ENCODE results near the gene HES1. TPM values are rescaled to one million over a fixed set of nuclear protein-coding genes. Genes with fewer than 3 reads are reported as not detected.

The HES1 gene
- 1 to 10 TPM; 5.3 to 6.8 TPM for total RNA-seq
- polyA plus RNA-seq, result 10 to 100 TPM; 11.2 to 12.5 TPM

- peak within 1 kb of the TSS; percentile 81 to 97 for H3K27ac ChIP-seq (ENCODE audit: low read depth in 1 of 2, low read length in 2 of 2)
- H3K9me3 ChIP-seq (ENCODE audit: control insufficient read depth in 4 of 4, low read length in 3 of 4), result no peaks in the 10 kb centered on the region
- TF ChIP-seq SP1 (IDR thresholded peaks at IDR 0.05), result peak; percentile 96
- TF ChIP-seq CTCF (IDR thresholded peaks at IDR 0.05; ENCODE audit: low read depth, low read length, missing input control), result no peak
- TF ChIP-seq EGR1 (IDR thresholded peaks at IDR 0.05; ENCODE audit: low read depth in 2 of 2), result peak in 1 of 2 donors; percentile 78
- TF ChIP-seq HNF4G (IDR thresholded peaks at IDR 0.05), result no peak
- TF ChIP-seq YY1 (IDR thresholded peaks at IDR 0.05), result peak; percentile 40
- peak; percentile 53 for TF ChIP-seq RAD21 (IDR thresholded peaks at IDR 0.05)
- peak; percentile 98 for TF ChIP-seq REST (IDR thresholded peaks at IDR 0.05)
- TF ChIP-seq MAX (IDR thresholded peaks at IDR 0.05), result peak; percentile 60
- TF ChIP-seq FOXA1 (IDR thresholded peaks at IDR 0.05), result peak; percentile 49
- TF ChIP-seq ZBTB33 (IDR thresholded peaks at IDR 0.05), result peak; percentile 44
- peak; percentile 74 for TF ChIP-seq RXRA (IDR thresholded peaks at IDR 0.05)
- TF ChIP-seq NR2F2 (IDR thresholded peaks at IDR 0.05), result peak; percentile 60
- TF ChIP-seq JUND (IDR thresholded peaks at IDR 0.05), result peak in 1 of 2 donors; percentile 62
- peak; percentile 100 for TF ChIP-seq TAF1 (conservative IDR thresholded peaks at IDR 0.05)
- TF ChIP-seq FOXA2 (IDR thresholded peaks at IDR 0.05), result peak; percentile 32
- peak; percentile 16 to 62 for TF ChIP-seq HNF4A (conservative IDR thresholded peaks at IDR 0.05)
- TF ChIP-seq GABPA (IDR thresholded peaks at IDR 0.05 in 1 of 2, conservative IDR thresholded peaks at IDR 0.05 in 1 of 2), result no peak
- no peak for TF ChIP-seq ATF3 (IDR thresholded peaks at IDR 0.05)
- H3K36me3 ChIP-seq (ENCODE audit: control insufficient read depth in 4 of 4, insufficient read depth in 3 of 4, low read depth in 1 of 4, low read length in 3 of 4), result peaks cover 0 to 7% (median 0%) of the 10 kb centered on the region in 4 donors
- DNase-seq (ENCODE audit: low spot score), result peak; percentile 82
- peaks cover 14 to 53% (median 28%) of the 10 kb centered on the region in 4 donors for H3K4me1 ChIP-seq (ENCODE audit: control insufficient read depth in 4 of 4, insufficient read depth in 4 of 4, low read length in 3 of 4)
- peak within 1 kb of the TSS; percentile 76 to 89 (median 87) for H3K4me3 ChIP-seq (ENCODE audit: low read depth in 1 of 3, low read length in 3 of 3)
- WGBS, result 1% methylated on average over 29 of the region's 29 CpGs
- H3K9ac ChIP-seq (ENCODE audit: low read depth in 1 of 2, low read length in 2 of 2), result peak within 1 kb of the TSS; percentile 96 to 100
- H3K27me3 ChIP-seq (ENCODE audit: control insufficient read depth in 4 of 4, insufficient read depth in 4 of 4, low read length in 3 of 4), result no peaks in the 10 kb centered on the region
Measured at GRCh38 chr3:194135806-194136518, at the start of gene HES1. Gene HES1, plus strand, starts transcription at chr3:194136148. Its CDS starts 233 bp downstream, at chr3:194136381.
